Mammary epithelial cell (primary cell): ENCODE data around the gene USP4.

Experiments used
- EZH2 ChIP-seq: IDR thresholded peaks from 2 replicates; pipeline ENCODE4 v1.6.1; 2012; ENCODE audit warnings: low read length, inconsistent platforms, borderline replicate concordance
- TF ChIP-seq, protein P1 (sequence below), 2 donors: IDR thresholded peaks in 1 of 2; conservative IDR thresholded peaks in 1 of 2; 2 replicates each; pipeline ENCODE4 v1.5.1; 2011 to 2012; ENCODE audit warnings: inconsistent platforms in 2 of 2, low read length in 2 of 2, mild to moderate bottlenecking in 2 of 2, control low read depth in 1 of 2, low read depth in 1 of 2; ENCODE audit not compliant: insufficient read depth in 1 of 2; ENCODE audit errors: extremely low read depth in 1 of 2

DNA sequence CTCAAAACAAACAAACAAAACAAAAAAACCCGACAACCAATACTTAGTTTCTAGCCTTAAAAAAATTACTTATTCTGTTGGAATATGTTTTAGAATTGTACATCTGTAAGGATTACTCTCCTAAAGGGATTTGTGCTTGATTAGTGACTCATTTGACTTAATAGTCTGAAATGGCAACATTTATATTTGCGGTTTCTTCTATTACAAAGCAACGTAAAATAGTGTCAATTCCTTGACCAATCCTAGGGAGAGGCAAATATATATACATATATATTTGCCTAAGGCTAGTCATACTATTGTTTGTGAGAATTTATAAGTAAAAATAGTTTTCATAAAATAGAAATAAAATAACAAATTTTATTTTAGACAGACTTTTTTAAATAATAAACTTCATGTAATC, 102.5 kb downstream of the USP4 start:
- TF ChIP-seq, protein P1, sequence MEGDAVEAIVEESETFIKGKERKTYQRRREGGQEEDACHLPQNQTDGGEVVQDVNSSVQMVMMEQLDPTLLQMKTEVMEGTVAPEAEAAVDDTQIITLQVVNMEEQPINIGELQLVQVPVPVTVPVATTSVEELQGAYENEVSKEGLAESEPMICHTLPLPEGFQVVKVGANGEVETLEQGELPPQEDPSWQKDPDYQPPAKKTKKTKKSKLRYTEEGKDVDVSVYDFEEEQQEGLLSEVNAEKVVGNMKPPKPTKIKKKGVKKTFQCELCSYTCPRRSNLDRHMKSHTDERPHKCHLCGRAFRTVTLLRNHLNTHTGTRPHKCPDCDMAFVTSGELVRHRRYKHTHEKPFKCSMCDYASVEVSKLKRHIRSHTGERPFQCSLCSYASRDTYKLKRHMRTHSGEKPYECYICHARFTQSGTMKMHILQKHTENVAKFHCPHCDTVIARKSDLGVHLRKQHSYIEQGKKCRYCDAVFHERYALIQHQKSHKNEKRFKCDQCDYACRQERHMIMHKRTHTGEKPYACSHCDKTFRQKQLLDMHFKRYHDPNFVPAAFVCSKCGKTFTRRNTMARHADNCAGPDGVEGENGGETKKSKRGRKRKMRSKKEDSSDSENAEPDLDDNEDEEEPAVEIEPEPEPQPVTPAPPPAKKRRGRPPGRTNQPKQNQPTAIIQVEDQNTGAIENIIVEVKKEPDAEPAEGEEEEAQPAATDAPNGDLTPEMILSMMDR (conservative IDR thresholded peaks at IDR 0.05 in 1 of 2, IDR thresholded peaks at IDR 0.05 in 1 of 2; ENCODE audit: extremely low read depth in 1 of 2, insufficient read depth in 1 of 2, low read depth in 1 of 2, low read length in 2 of 2), result no peak
- TF ChIP-seq EZH2, result no peak
